ENCODE measurements around the gene FGF12. TPM values are rescaled to one million over a fixed set of nuclear protein-coding genes. Genes with fewer than 3 reads are reported as not detected.

Gene FGF12
- total RNA-seq, 2 experiments from 2014 or later = 0.06 to 1.7 TPM

DNA sequence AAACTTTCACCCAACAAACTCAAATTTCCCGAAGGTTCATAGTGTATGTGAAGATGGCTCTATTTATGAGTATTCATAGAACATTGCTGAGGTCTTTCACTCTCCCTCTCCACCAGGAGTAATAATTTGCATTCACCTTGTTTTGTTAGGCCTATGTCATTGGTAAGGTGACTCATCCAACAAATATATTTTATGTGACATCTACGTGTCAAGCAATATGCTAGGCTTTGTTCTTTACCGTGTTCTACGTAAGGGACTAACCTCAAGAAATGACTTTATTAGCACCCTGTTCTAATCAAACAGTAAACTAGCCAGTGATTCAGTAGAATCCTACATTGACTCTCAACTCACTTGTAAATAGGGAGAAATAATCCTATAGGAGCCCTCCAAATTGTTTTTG, 334.4 kb downstream of the FGF12 start:
- Histone ChIP-seq H3K9me2 (ENCODE audit: insufficient read depth, low read length) (no peaks in the 10 kb centered on the region), H3K27ac (ENCODE audit: low read depth, low read length, poor library complexity, severe bottlenecking) (no peak overlapping the region), H3K4me3 (ENCODE audit: low read depth, low read length, poor library complexity, severe bottlenecking) (no peak overlapping the region), H3K36me3 (ENCODE audit: insufficient read depth, low read length) (no peaks in the 10 kb centered on the region), H3K4me2 (ENCODE audit: low read length) (no peak overlapping the region), H3K9me3 (ENCODE audit: low read length) (no peaks in the 10 kb centered on the region), H3K79me2 (ENCODE audit: insufficient read depth, low read depth, low read length) (no peaks in the 10 kb centered on the region), H4K20me1 (ENCODE audit: insufficient read depth, low read length) (no peaks in the 10 kb centered on the region), H2AFZ (ENCODE audit: low read length) (no peak overlapping the region), H3K4me1 (ENCODE audit: insufficient read depth, low read length, poor library complexity, severe bottlenecking) (no peaks in the 10 kb centered on the region)
- TF ChIP-seq EZH2phosphoT487 (IDR thresholded peaks at IDR 0.05; ENCODE audit: borderline replicate concordance, low read depth, low read length) = no peak
- TF ChIP-seq, protein P1, sequence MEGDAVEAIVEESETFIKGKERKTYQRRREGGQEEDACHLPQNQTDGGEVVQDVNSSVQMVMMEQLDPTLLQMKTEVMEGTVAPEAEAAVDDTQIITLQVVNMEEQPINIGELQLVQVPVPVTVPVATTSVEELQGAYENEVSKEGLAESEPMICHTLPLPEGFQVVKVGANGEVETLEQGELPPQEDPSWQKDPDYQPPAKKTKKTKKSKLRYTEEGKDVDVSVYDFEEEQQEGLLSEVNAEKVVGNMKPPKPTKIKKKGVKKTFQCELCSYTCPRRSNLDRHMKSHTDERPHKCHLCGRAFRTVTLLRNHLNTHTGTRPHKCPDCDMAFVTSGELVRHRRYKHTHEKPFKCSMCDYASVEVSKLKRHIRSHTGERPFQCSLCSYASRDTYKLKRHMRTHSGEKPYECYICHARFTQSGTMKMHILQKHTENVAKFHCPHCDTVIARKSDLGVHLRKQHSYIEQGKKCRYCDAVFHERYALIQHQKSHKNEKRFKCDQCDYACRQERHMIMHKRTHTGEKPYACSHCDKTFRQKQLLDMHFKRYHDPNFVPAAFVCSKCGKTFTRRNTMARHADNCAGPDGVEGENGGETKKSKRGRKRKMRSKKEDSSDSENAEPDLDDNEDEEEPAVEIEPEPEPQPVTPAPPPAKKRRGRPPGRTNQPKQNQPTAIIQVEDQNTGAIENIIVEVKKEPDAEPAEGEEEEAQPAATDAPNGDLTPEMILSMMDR (conservative IDR thresholded peaks at IDR 0.05; ENCODE audit: low read length) = no peak
- ChIA-PET CTCF (ENCODE audit: unreplicated experiment) (no interaction called here), POLR2A (no interaction called here)
- intact Hi-C loops (cut with micrococcal nuclease; ENCODE audit: unreplicated experiment) = no loop called here
- DNase-seq (ENCODE audit: low spot score) = no peak
- no TSS peak for BruUV-seq (replicated peaks)

- intact Hi-C loops (cut with micrococcal nuclease; ENCODE audit: unreplicated experiment) = no loop called here
- TF ChIP-seq, protein P1 (conservative IDR thresholded peaks at IDR 0.05; ENCODE audit: low read length) = no peak
- TF ChIP-seq EZH2phosphoT487 (IDR thresholded peaks at IDR 0.05; ENCODE audit: borderline replicate concordance, low read depth, low read length) = no peak
- CTCF ChIA-PET (ENCODE audit: unreplicated experiment) = interaction anchor here (0.6 kb wide), 1 partner anchor 241 kb away, joined by 3 read pairs; no protein-coding TSS in a partner anchor
Observed at GRCh38 chr3:192382861-192383260, 344.5 kb downstream of the FGF12 start.

GRCh38 chr3:192373586-192373985, 353.8 kb downstream of the FGF12 start:
- TF ChIP-seq, protein P1 (conservative IDR thresholded peaks at IDR 0.05; ENCODE audit: low read length) = no peak
- TF ChIP-seq EZH2phosphoT487 (IDR thresholded peaks at IDR 0.05; ENCODE audit: borderline replicate concordance, low read depth, low read length) = no peak
- no peak overlapping the region for H3K4me3 ChIP-seq (ENCODE audit: low read depth, low read length, poor library complexity, severe bottlenecking)

More at GRCh38 chr3:192382861-192383260, 344.5 kb downstream of the FGF12 start:
- Histone ChIP-seq H3K4me1 (ENCODE audit: insufficient read depth, low read length, poor library complexity, severe bottlenecking) (no peaks in the 10 kb centered on the region), H3K9me2 (ENCODE audit: insufficient read depth, low read length) (no peaks in the 10 kb centered on the region), H3K4me2 (ENCODE audit: low read length) (no peak overlapping the region), H4K20me1 (ENCODE audit: insufficient read depth, low read length) (no peaks in the 10 kb centered on the region), H2AFZ (ENCODE audit: low read length) (no peak overlapping the region), H3K36me3 (ENCODE audit: insufficient read depth, low read length) (no peaks in the 10 kb centered on the region), H3K27ac (ENCODE audit: low read depth, low read length, poor library complexity, severe bottlenecking) (no peak overlapping the region), H3K9me3 (ENCODE audit: low read length) (no peaks in the 10 kb centered on the region), H3K79me2 (ENCODE audit: insufficient read depth, low read depth, low read length) (no peaks in the 10 kb centered on the region), H3K4me3 (ENCODE audit: low read depth, low read length, poor library complexity, severe bottlenecking) (no peak overlapping the region)
- no TSS peak for BruUV-seq (replicated peaks)
- no peak for DNase-seq (ENCODE audit: low spot score)
- POLR2A ChIA-PET = interaction anchor here (0.7 kb wide), 1 partner anchor 38 kb away, joined by 3 read pairs; no protein-coding TSS in a partner anchor

More at GRCh38 chr3:192373586-192373985, 353.8 kb downstream of the FGF12 start:
- Histone ChIP-seq H4K20me1 (ENCODE audit: insufficient read depth, low read length) (no peaks in the 10 kb centered on the region), H3K27ac (ENCODE audit: low read depth, low read length, poor library complexity, severe bottlenecking) (no peak overlapping the region), H3K9me3 (ENCODE audit: low read length) (no peaks in the 10 kb centered on the region), H3K4me1 (ENCODE audit: insufficient read depth, low read length, poor library complexity, severe bottlenecking) (no peaks in the 10 kb centered on the region), H3K4me2 (ENCODE audit: low read length) (no peak overlapping the region), H3K79me2 (ENCODE audit: insufficient read depth, low read depth, low read length) (no peaks in the 10 kb centered on the region), H3K36me3 (ENCODE audit: insufficient read depth, low read length) (no peaks in the 10 kb centered on the region), H2AFZ (ENCODE audit: low read length) (no peak overlapping the region), H3K9me2 (ENCODE audit: insufficient read depth, low read length) (no peaks in the 10 kb centered on the region)
- intact Hi-C loops (cut with micrococcal nuclease; ENCODE audit: unreplicated experiment) = no loop called here
- BruUV-seq (replicated peaks) = no TSS peak
- no peak for DNase-seq (ENCODE audit: low spot score)
- CTCF ChIA-PET (ENCODE audit: unreplicated experiment) = no interaction called here
- POLR2A ChIA-PET = interaction anchor here (0.8 kb wide), 1 partner anchor 13 kb away, joined by 3 read pairs; no protein-coding TSS in a partner anchor

All from OCI-LY7 (cell line).